ENCODE data around the gene ADGRD1. TPM values are rescaled to one million over a fixed set of nuclear protein-coding genes. Genes with fewer than 3 reads are reported as not detected.

Gene ADGRD1
- polyA plus RNA-seq, 1 donor: 84.8 TPM

- H3K36me3 ChIP-seq (ENCODE audit: control insufficient read depth, insufficient read depth, low read length): peaks cover 36% of the 10 kb centered on the region
- no CpG with 5 or more reads among the region's 28 CpGs for WGBS (ENCODE audit: insufficient coverage, low lambda C conversion rate)
These were observed 78.5 kb downstream of the ADGRD1 start for GRCh38 chr12:131032082-131032750.

GRCh38 chr12:131033486-131033885 is 79.8 kb downstream of the ADGRD1 start:
- Histone ChIP-seq H3K4me3 (ENCODE audit: low read length) (no peak overlapping the region), H3K27me3 (ENCODE audit: control insufficient read depth, insufficient read depth, low read length) (no peaks in the 10 kb centered on the region), H3K9me3 (ENCODE audit: control insufficient read depth, low read depth, low read length) (no peaks in the 10 kb centered on the region), H3K36me3 (ENCODE audit: control insufficient read depth, insufficient read depth, low read length) (peaks cover 35% of the 10 kb centered on the region), H3K4me1 (ENCODE audit: control insufficient read depth, insufficient read depth, low read length) (no peaks in the 10 kb centered on the region), H3K27ac (ENCODE audit: low read length) (no peak overlapping the region)
- WGBS (ENCODE audit: insufficient coverage, low lambda C conversion rate): no CpG with 5 or more reads among the region's 16 CpGs
- DNase-seq: no peak

More at GRCh38 chr12:131032082-131032750, 78.5 kb downstream of the ADGRD1 start:
- H3K4me1 ChIP-seq (ENCODE audit: control insufficient read depth, insufficient read depth, low read length): no peaks in the 10 kb centered on the region
- no peaks in the 10 kb centered on the region for H3K27me3 ChIP-seq (ENCODE audit: control insufficient read depth, insufficient read depth, low read length)
- H3K27ac ChIP-seq (ENCODE audit: low read length): no peak overlapping the region
- no peaks in the 10 kb centered on the region for H3K9me3 ChIP-seq (ENCODE audit: control insufficient read depth, low read depth, low read length)
- DNase-seq: no peak
- no peak overlapping the region for H3K4me3 ChIP-seq (ENCODE audit: low read length)

- Histone ChIP-seq H3K27ac (ENCODE audit: low read length) (no peak overlapping the region), H3K36me3 (ENCODE audit: control insufficient read depth, insufficient read depth, low read length) (peaks cover 33% of the 10 kb centered on the region)
- no peak for DNase-seq
These were observed 80.3 kb downstream of the ADGRD1 start for GRCh38 chr12:131033886-131034482.

GRCh38 chr12:131034631-131035244 is 81.0 kb downstream of the ADGRD1 start:
- 75% methylated on average over 2 of the region's 15 CpGs for WGBS (ENCODE audit: insufficient coverage, low lambda C conversion rate)
- H3K27ac ChIP-seq (ENCODE audit: low read length): no peak overlapping the region

More at GRCh38 chr12:131033886-131034482, 80.3 kb downstream of the ADGRD1 start:
- Histone ChIP-seq H3K4me1 (ENCODE audit: control insufficient read depth, insufficient read depth, low read length) (no peaks in the 10 kb centered on the region), H3K4me3 (ENCODE audit: low read length) (no peak overlapping the region), H3K27me3 (ENCODE audit: control insufficient read depth, insufficient read depth, low read length) (no peaks in the 10 kb centered on the region), H3K9me3 (ENCODE audit: control insufficient read depth, low read depth, low read length) (no peaks in the 10 kb centered on the region)
- no CpG with 5 or more reads among the region's 30 CpGs for WGBS (ENCODE audit: insufficient coverage, low lambda C conversion rate)

GRCh38 chr12:131035245-131035681 is 81.6 kb downstream of the ADGRD1 start:
- peaks cover 33% of the 10 kb centered on the region for H3K36me3 ChIP-seq (ENCODE audit: control insufficient read depth, insufficient read depth, low read length)
- no peak overlapping the region for H3K4me3 ChIP-seq (ENCODE audit: low read length)
- no peak overlapping the region for H3K27ac ChIP-seq (ENCODE audit: low read length)
- no peaks in the 10 kb centered on the region for H3K9me3 ChIP-seq (ENCODE audit: control insufficient read depth, low read depth, low read length)
- H3K4me1 ChIP-seq (ENCODE audit: control insufficient read depth, insufficient read depth, low read length): no peaks in the 10 kb centered on the region
- WGBS (ENCODE audit: insufficient coverage, low lambda C conversion rate): no CpG with 5 or more reads among the region's 18 CpGs
- DNase-seq: no peak
- H3K27me3 ChIP-seq (ENCODE audit: control insufficient read depth, insufficient read depth, low read length): no peaks in the 10 kb centered on the region

More at GRCh38 chr12:131034631-131035244, 81.0 kb downstream of the ADGRD1 start:
- DNase-seq: no peak
- H3K4me1 ChIP-seq (ENCODE audit: control insufficient read depth, insufficient read depth, low read length): no peaks in the 10 kb centered on the region
- H3K36me3 ChIP-seq (ENCODE audit: control insufficient read depth, insufficient read depth, low read length): peaks cover 33% of the 10 kb centered on the region
- no peaks in the 10 kb centered on the region for H3K27me3 ChIP-seq (ENCODE audit: control insufficient read depth, insufficient read depth, low read length)
- H3K4me3 ChIP-seq (ENCODE audit: low read length): no peak overlapping the region
- H3K9me3 ChIP-seq (ENCODE audit: control insufficient read depth, low read depth, low read length): no peaks in the 10 kb centered on the region

GRCh38 chr12:131038159-131038558 is 84.5 kb downstream of the ADGRD1 start:
- H3K4me3 ChIP-seq (ENCODE audit: low read length): no peak overlapping the region
- no peaks in the 10 kb centered on the region for H3K9me3 ChIP-seq (ENCODE audit: control insufficient read depth, low read depth, low read length)
- DNase-seq: no peak
- H3K27ac ChIP-seq (ENCODE audit: low read length): no peak overlapping the region
- WGBS (ENCODE audit: insufficient coverage, low lambda C conversion rate): no CpG with 5 or more reads among the region's 11 CpGs
- peaks cover under 1% of the 10 kb centered on the region for H3K4me1 ChIP-seq (ENCODE audit: control insufficient read depth, insufficient read depth, low read length)
- H3K36me3 ChIP-seq (ENCODE audit: control insufficient read depth, insufficient read depth, low read length): peaks cover 29% of the 10 kb centered on the region
- no peaks in the 10 kb centered on the region for H3K27me3 ChIP-seq (ENCODE audit: control insufficient read depth, insufficient read depth, low read length)

- Histone ChIP-seq H3K4me3 (ENCODE audit: low read length) (no peak overlapping the region), H3K36me3 (ENCODE audit: control insufficient read depth, insufficient read depth, low read length) (peaks cover 24% of the 10 kb centered on the region), H3K9me3 (ENCODE audit: control insufficient read depth, low read depth, low read length) (no peaks in the 10 kb centered on the region), H3K4me1 (ENCODE audit: control insufficient read depth, insufficient read depth, low read length) (peaks cover 2% of the 10 kb centered on the region), H3K27ac (ENCODE audit: low read length) (no peak overlapping the region), H3K27me3 (ENCODE audit: control insufficient read depth, insufficient read depth, low read length) (no peaks in the 10 kb centered on the region)
- DNase-seq: no peak
- WGBS (ENCODE audit: insufficient coverage, low lambda C conversion rate): no CpG with 5 or more reads among the region's 35 CpGs
These were observed 85.5 kb downstream of the ADGRD1 start for GRCh38 chr12:131038961-131039950.

- no peak for DNase-seq
- Histone ChIP-seq H3K36me3 (ENCODE audit: control insufficient read depth, insufficient read depth, low read length) (peaks cover 21% of the 10 kb centered on the region), H3K27me3 (ENCODE audit: control insufficient read depth, insufficient read depth, low read length) (no peaks in the 10 kb centered on the region), H3K9me3 (ENCODE audit: control insufficient read depth, low read depth, low read length) (peaks cover 7% of the 10 kb centered on the region), H3K4me1 (ENCODE audit: control insufficient read depth, insufficient read depth, low read length) (peaks cover 2% of the 10 kb centered on the region), H3K4me3 (ENCODE audit: low read length) (no peak overlapping the region), H3K27ac (ENCODE audit: low read length) (no peak overlapping the region)
- no CpG with 5 or more reads among the region's 11 CpGs for WGBS (ENCODE audit: insufficient coverage, low lambda C conversion rate)
These were observed 86.8 kb downstream of the ADGRD1 start for GRCh38 chr12:131040491-131040890.

GRCh38 chr12:131041216-131041967 is 87.7 kb downstream of the ADGRD1 start:
- no peaks in the 10 kb centered on the region for H3K27me3 ChIP-seq (ENCODE audit: control insufficient read depth, insufficient read depth, low read length)
- H3K4me1 ChIP-seq (ENCODE audit: control insufficient read depth, insufficient read depth, low read length): peaks cover 2% of the 10 kb centered on the region
- DNase-seq: no peak
- no peak overlapping the region for H3K4me3 ChIP-seq (ENCODE audit: low read length)
- no peak overlapping the region for H3K27ac ChIP-seq (ENCODE audit: low read length)
- WGBS (ENCODE audit: insufficient coverage, low lambda C conversion rate): no CpG with 5 or more reads among the region's 20 CpGs
- peaks cover 18% of the 10 kb centered on the region for H3K36me3 ChIP-seq (ENCODE audit: control insufficient read depth, insufficient read depth, low read length)
- H3K9me3 ChIP-seq (ENCODE audit: control insufficient read depth, low read depth, low read length): peaks cover 7% of the 10 kb centered on the region

Data from large intestine (tissue), 3 donors.